Gastrocnemius medialis (tissue), 4 donors: Measurements from ENCODE around the gene TTC14. TPM values are rescaled to one million over a fixed set of nuclear protein-coding genes. Genes with fewer than 3 reads are reported as not detected.

Source experiments
- ATAC-seq, 2 donors: fragments of 150-250 bp; one replicate each; pipeline ENCODE4 v1.9.1; 2016
- DNase-seq, 2 donors: peaks; one replicate each; pipeline ENCODE4 v3.0.0-alpha.2; 2019
- H3K27ac ChIP-seq, 4 donors: fragments of 200-600 bp; sonication (generic); 1 replicate in 1 of 4; 2 replicates in 3 of 4; pipeline ENCODE4 v1.5.1; 2016 to 2018; ENCODE audit warnings: mild to moderate bottlenecking in 2 of 4, moderate library complexity in 1 of 4
- H3K27me3 ChIP-seq, 3 donors: fragments of 200-600 bp; sonication (generic) in 2 of 3; 1 replicate in 1 of 3; 2 replicates in 2 of 3; pipeline versions ENCODE4 v1.5.1 to v1.6.0; 2016 to 2019; ENCODE audit warnings: mild to moderate bottlenecking in 1 of 3, moderate library complexity in 1 of 3
- H3K36me3 ChIP-seq, 2 donors: fragments of 200-600 bp; sonication (generic) in 1 of 2; one replicate each; pipeline ENCODE4 v1.5.1; 2017 to 2018
- H3K4me1 ChIP-seq, 2 donors: fragments of 200-600 bp; sonication (generic) in 1 of 2; one replicate each; pipeline ENCODE4 v1.5.1; 2016 to 2017; ENCODE audit warnings: mild to moderate bottlenecking in 2 of 2
- H3K4me3 ChIP-seq, 4 donors: fragments of 200-600 bp; sonication (generic) in 3 of 4; 1 replicate in 1 of 4; 2 replicates in 3 of 4; pipeline ENCODE4 v1.5.1; 2016 to 2019; ENCODE audit warnings: mild to moderate bottlenecking in 2 of 4
- H3K9me3 ChIP-seq, 3 donors: fragments of 200-600 bp; sonication (generic) in 2 of 3; 1 replicate in 1 of 3; 2 replicates in 2 of 3; pipeline ENCODE4 v1.5.1; 2016 to 2019
- POLR2A ChIP-seq, 2 donors: fragments of 450-650 bp; IDR thresholded peaks; one replicate each; pipeline ENCODE4 v1.6.1; 2017; ENCODE audit warnings: antibody characterized with exemption in 2 of 2, mild to moderate bottlenecking in 2 of 2, moderate library complexity in 2 of 2
- in situ Hi-C, 4 donors: fragments of 200-750 bp; cut with MboI; loops; one replicate each; pipeline versions ENCODE4 v1.15.0 to v1.8.0; 2017; ENCODE audit warnings: low sequenced_read_pairs in 4 of 4
- intact Hi-C: fragments of 100-400 bp; cut with DNase I; formaldehyde crosslinking; loops from one replicate; pipeline ENCODE4 v1.15.1; 2023; ENCODE audit warnings: low total_unique reads
- total RNA-seq, 4 donors: library from RNA; depleted of rRNA; stranded (reverse); fragments of >200 nt; gene quantifications; one replicate each; pipeline versions ENCODE4 v1.1.0 to v1.2.3, GENCODE V29; 2016
- TF ChIP-seq, protein P1 (sequence below), 5 experiments: fragments of 450-650 bp in 3 of 5; fragments of 200-600 bp in 2 of 5; sonication (generic) in 2 of 5; IDR thresholded peaks in 4 of 5; conservative IDR thresholded peaks in 1 of 5; 1 replicate in 4 of 5; 2 replicates in 1 of 5; pipeline ENCODE4 v1.5.1; 2016 to 2019; ENCODE audit warnings: antibody characterized with exemption in 5 of 5, mild to moderate bottlenecking in 3 of 5, moderate library complexity in 3 of 5

TTC14 gene
- total RNA-seq, 4 donors from 2014 or later = 5.3 to 14.0 (median 8.8) TPM

DNA sequence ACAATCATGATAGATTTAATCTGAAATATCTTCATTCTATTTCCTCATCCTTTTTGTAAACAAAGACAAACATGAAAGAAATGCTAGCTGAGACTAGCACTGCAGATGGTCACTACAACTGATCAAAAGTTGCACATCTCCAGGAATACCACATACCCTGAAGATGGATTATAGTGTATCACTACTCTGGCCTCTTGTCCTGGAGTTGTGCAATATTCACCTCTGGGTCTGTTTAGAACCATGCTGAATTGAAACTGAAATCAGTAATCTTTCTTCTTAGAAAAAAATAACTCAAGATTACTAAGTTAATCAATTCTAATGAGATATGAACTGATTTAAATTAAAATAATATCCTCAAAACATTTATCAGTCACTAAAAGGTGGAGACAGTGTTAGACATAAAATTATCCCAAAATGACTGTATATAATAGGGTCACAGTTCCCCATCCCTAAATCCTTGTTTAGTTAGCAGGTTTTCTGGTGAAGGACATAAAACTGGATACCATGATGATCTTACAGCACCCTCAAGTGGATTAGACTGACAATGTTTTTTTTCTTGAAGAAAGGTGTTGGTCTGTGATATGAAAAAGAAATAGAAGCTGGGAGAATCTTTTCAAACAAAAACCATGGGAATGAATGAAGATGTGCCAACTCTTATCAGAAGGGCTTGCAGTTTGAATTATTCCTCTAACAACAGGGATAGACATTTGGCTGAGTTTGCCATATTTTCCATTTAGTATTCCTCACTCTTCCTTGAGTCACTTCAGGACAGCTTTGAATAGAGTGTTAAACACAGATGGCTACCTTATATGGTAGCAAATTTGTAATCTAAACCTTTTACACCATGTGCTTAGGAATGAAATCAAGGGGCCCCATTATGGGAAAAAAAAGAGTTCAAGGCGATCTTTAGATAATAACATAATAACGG, 7.1 kb upstream of the TTC14 start:
- ATAC-seq (no peak), DNase-seq (no peak)
- TF ChIP-seq, protein P1, sequence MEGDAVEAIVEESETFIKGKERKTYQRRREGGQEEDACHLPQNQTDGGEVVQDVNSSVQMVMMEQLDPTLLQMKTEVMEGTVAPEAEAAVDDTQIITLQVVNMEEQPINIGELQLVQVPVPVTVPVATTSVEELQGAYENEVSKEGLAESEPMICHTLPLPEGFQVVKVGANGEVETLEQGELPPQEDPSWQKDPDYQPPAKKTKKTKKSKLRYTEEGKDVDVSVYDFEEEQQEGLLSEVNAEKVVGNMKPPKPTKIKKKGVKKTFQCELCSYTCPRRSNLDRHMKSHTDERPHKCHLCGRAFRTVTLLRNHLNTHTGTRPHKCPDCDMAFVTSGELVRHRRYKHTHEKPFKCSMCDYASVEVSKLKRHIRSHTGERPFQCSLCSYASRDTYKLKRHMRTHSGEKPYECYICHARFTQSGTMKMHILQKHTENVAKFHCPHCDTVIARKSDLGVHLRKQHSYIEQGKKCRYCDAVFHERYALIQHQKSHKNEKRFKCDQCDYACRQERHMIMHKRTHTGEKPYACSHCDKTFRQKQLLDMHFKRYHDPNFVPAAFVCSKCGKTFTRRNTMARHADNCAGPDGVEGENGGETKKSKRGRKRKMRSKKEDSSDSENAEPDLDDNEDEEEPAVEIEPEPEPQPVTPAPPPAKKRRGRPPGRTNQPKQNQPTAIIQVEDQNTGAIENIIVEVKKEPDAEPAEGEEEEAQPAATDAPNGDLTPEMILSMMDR (IDR thresholded peaks at IDR 0.05 in 4 of 5, conservative IDR thresholded peaks at IDR 0.05 in 1 of 5) = no peak
- no peak for TF ChIP-seq POLR2A (IDR thresholded peaks at IDR 0.05)
- no peaks in the 10 kb centered on the region for H3K36me3 ChIP-seq
- H3K27ac ChIP-seq = no peak overlapping the region
- H3K4me3 ChIP-seq = no peak overlapping the region
- intact Hi-C loops (no loop called here), in situ Hi-C loops (loop anchor here in 1 of 4 donors (10.0 kb wide), 1 partner anchor 670 kb away; no protein-coding TSS in a partner anchor)
- H3K4me1 ChIP-seq = no peaks in the 10 kb centered on the region
- H3K9me3 ChIP-seq = no peaks in the 10 kb centered on the region
- H3K27me3 ChIP-seq = no peaks in the 10 kb centered on the region

DNA sequence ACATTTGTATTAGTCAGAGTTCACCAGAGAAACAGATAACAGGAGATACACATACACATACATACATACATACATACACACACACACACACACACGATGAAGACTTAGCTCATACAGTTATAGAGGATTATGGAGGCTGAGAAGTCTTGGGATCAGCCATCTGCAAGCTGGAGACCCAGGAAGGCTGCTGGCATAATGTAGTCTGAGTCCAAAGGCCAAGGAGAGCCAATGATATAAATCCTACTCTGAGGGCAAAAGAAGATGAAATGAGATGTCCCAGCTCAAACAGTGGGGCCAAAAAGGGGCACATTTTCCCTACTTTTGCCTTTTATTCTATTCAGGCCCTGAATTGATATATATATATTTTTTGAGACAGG, 6.4 kb upstream of the TTC14 start:
- no peak for TF ChIP-seq POLR2A (IDR thresholded peaks at IDR 0.05)
- TF ChIP-seq, protein P1 (IDR thresholded peaks at IDR 0.05 in 4 of 5, conservative IDR thresholded peaks at IDR 0.05 in 1 of 5) = no peak
- H3K9me3 ChIP-seq = no peaks in the 10 kb centered on the region
- H3K4me3 ChIP-seq = no peak overlapping the region
- ATAC-seq = no peak
- intact Hi-C loops (no loop called here), in situ Hi-C loops (loop anchor here in 1 of 4 donors (10.0 kb wide), 1 partner anchor 671 kb away; no protein-coding TSS in a partner anchor)
- H3K36me3 ChIP-seq = no peaks in the 10 kb centered on the region
- no peaks in the 10 kb centered on the region for H3K4me1 ChIP-seq
- H3K27me3 ChIP-seq = no peaks in the 10 kb centered on the region
- DNase-seq = no peak
- H3K27ac ChIP-seq = no peak overlapping the region

DNA sequence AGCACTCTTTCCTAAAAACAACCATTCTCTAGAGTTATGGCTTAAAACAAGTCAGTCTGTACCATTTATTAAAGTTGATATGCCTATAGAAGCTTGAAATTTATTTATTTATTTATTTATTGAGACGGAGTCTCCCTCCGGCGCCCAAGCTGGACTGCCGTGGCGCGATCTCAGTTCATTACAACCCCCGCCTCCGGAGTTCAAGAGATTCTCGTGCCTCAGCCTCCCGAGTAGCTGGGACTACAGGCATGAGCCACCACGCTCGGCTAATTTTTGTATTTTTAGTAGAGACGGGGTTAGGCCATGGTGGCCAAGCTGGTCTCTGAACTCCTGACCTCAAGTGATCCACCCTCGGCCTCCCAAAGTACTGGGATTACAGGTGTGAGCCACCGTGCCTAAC, 1.5 kb upstream of the TTC14 start:
- Histone ChIP-seq H3K4me3 (no peak overlapping the region), H3K27me3 (no peaks in the 10 kb centered on the region), H3K9me3 (no peaks in the 10 kb centered on the region), H3K4me1 (peaks cover 14 to 15% of the 10 kb centered on the region in 2 donors), H3K36me3 (peaks cover 0 to 24% of the 10 kb centered on the region in 2 donors), H3K27ac (no peak overlapping the region)
- in situ Hi-C loops (no loop called here), intact Hi-C loops (loop anchor here (5.0 kb wide), 1 partner anchor 387 kb away; the partner anchor contains the start of gene DNAJC19)
- ATAC-seq (no peak), DNase-seq (no peak)
- no peak for TF ChIP-seq POLR2A (IDR thresholded peaks at IDR 0.05)
- TF ChIP-seq, protein P1 (IDR thresholded peaks at IDR 0.05 in 4 of 5, conservative IDR thresholded peaks at IDR 0.05 in 1 of 5) = no peak

DNA sequence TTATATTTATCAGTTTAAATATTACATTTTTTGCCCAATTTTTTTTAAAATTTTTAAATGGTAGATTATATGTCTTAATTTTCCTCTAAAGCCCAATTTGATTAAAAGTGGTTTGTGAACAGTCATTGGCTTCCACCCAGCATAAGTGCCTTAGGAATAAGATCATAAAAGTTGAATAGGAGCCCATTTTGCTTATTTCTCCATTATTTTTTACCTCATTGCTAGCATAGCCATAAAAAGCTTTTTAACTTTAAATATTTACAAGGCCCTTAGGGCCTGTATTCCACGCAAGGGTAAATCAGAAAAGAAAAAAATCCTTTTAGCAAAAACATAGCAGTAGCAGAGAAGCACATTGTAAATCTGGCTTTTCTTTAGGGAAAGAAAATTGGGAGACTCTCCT, 9.0 kb downstream of the TTC14 start:
- H3K36me3 ChIP-seq = peaks cover 8 to 72% of the 10 kb centered on the region in 2 donors
- no peak for ATAC-seq

More for the DNA sequence above, 9.0 kb downstream of the TTC14 start:
- Histone ChIP-seq H3K27me3 (no peaks in the 10 kb centered on the region), H3K27ac (no peak overlapping the region), H3K4me1 (no peaks in the 10 kb centered on the region), H3K4me3 (no peak overlapping the region), H3K9me3 (no peaks in the 10 kb centered on the region)
- TF ChIP-seq POLR2A (IDR thresholded peaks at IDR 0.05) = no peak
- TF ChIP-seq, protein P1 (IDR thresholded peaks at IDR 0.05 in 4 of 5, conservative IDR thresholded peaks at IDR 0.05 in 1 of 5) = no peak
- DNase-seq = no peak
- in situ Hi-C loops (no loop called here), intact Hi-C loops (no loop called here)
